Measurements from ENCODE around the gene TM4SF5.

The TM4SF5 gene, protein sequence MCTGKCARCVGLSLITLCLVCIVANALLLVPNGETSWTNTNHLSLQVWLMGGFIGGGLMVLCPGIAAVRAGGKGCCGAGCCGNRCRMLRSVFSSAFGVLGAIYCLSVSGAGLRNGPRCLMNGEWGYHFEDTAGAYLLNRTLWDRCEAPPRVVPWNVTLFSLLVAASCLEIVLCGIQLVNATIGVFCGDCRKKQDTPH

GRCh38 chr17:4771519-4772234 is at the start of gene TM4SF5:
Gene TM4SF5, plus strand, starts transcription at chr17:4771886. Its CDS starts 37 bp downstream, at chr17:4771923.
- DNase-seq (ENCODE audit: low spot score), result no peak

GRCh38 chr17:4722678-4723240 is 48.9 kb upstream of the TM4SF5 start:
- no peak for DNase-seq (ENCODE audit: low spot score)

- DNase-seq (ENCODE audit: low spot score), result no peak
Observed at GRCh38 chr17:4724650-4725049, 47.0 kb upstream of the TM4SF5 start.

DNA sequence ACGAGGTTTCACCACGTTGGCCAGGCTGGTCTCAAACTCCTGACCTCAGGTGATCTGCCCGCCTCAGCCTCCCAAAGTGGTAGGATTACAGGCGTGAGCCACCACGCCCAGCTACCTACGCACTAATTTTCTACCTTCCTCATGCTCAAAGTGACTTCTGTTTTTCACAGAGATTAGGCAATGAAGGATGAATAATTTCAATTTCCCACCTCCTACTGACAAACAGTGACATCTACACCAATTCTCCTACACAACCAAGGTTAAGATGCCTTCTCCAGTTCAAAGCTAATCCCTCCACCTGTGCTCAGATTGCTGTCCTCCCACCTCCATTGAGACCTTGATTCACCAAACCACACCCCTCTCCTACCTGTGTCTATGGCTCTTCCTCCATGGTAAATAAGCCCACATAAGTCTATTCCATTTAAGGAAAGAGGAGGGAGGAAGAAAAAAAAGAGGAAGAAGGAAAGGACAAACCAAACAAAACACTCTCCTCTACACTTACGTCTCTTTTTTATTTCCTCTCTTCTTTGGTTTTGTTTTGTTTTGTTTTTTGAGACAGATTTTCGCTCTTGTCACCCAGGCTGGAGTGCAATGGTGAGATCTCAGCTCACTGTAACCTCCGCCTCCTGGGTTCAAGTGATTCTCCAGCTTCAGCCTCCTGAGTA is 45.9 kb upstream of the TM4SF5 start:
- DNase-seq (ENCODE audit: low spot score), result no peak

GRCh38 chr17:4728124-4728523 is 43.6 kb upstream of the TM4SF5 start:
- DNase-seq (ENCODE audit: low spot score), result no peak

DNA sequence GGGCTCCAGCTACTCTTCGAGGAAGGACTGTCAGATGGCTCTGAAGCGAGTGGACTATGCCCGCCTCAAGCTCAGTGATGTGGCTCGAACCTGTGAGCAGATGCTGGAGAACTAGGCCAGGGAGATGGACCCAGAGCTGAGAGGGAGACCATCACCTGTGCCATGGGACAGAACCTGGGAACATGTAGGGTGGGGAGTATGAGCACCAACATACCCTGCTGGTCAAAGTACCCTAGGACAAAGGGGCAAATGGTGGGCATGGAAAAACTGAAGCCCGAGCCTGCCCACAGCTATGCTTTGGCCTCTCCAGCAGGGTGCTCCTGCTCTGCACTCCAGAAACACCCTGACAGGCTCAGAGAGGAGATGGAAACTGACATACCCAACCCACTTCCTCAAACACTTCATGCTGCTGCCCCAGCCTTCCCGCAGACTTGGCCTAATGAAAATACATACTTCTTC is 38.6 kb upstream of the TM4SF5 start:
- DNase-seq (ENCODE audit: low spot score), result no peak

DNA sequence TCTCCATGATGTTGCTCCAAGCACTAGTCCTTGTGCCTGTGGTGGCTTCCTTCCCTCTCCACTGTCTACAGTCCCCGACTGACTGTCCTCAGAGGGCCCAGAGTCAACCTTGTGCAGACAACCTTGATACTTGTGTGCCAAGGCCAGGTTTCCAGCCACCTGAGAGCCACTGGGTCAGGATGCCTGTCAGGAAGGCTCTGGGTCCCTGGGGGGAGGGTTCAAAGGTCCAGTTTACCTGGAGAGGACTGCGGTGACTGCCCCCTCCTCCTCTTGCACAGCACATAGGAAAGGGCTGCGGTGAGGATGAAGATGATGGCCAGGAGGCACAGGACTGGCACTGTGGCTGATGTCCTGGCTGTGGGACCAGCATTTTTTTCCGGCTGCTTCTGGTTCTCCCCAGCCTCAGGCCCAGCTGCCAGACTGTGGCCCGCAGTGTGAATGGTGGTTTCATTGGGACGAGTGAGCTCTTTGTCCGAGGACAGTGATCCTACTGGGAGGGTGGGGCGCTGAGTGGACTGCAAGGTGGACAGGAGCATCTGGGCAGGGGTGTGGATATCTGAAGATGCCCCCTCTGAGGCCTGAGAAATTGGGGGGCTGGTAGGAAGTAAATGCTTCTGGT is 36.7 kb upstream of the TM4SF5 start:
- no peak for DNase-seq (ENCODE audit: low spot score)

- DNase-seq (ENCODE audit: low spot score), result no peak
Observed at GRCh38 chr17:4735876-4736651, 35.6 kb upstream of the TM4SF5 start.

GRCh38 chr17:4738136-4739121 is 33.3 kb upstream of the TM4SF5 start:
- no peak for DNase-seq (ENCODE audit: low spot score)

GRCh38 chr17:4739122-4740024 is 32.3 kb upstream of the TM4SF5 start, which contains the start of the genes CXCL16 and ZMYND15:
Gene CXCL16, minus strand, starts transcription at chr17:4739928. Its CDS starts 589 bp downstream, at chr17:4739339.
Gene ZMYND15, plus strand, starts transcription at chr17:4739833. Its CDS starts 716 bp downstream, at chr17:4740549.
- peak; percentile 63 for DNase-seq (ENCODE audit: low spot score)

- no peak for DNase-seq (ENCODE audit: low spot score)
Observed at GRCh38 chr17:4740025-4740351, 31.7 kb upstream of the TM4SF5 start.

GRCh38 chr17:4740584-4740983 is 31.1 kb upstream of the TM4SF5 start:
- no peak for DNase-seq (ENCODE audit: low spot score)

GRCh38 chr17:4741544-4741943 is 30.1 kb upstream of the TM4SF5 start:
- DNase-seq (ENCODE audit: low spot score), result no peak

- DNase-seq (ENCODE audit: low spot score), result no peak
Observed at GRCh38 chr17:4742133-4742532, 29.6 kb upstream of the TM4SF5 start.

GRCh38 chr17:4742629-4743028 is 29.1 kb upstream of the TM4SF5 start:
- DNase-seq (ENCODE audit: low spot score), result no peak

- no peak for DNase-seq (ENCODE audit: low spot score)
Observed at GRCh38 chr17:4743216-4743615, 28.5 kb upstream of the TM4SF5 start.

DNA sequence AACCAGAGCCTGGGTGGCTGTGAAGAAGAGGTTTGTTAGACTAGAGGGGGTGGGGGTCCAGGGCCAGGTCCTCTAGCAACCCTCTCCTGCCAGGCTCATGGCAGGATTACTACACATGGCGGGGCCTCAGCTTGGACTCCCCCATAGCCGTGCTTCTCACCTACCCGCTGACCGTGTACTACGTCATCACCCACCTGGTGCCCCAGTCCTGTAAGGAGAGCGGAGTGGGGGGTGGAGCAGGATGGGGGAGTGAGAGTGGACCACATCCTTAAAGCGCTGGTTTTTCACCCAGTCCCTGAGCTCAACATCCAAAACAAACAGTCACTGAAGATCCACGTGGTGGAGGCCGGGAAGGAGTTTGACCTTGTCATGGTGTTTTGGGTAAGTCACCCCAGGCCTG is 27.8 kb upstream of the TM4SF5 start:
- DNase-seq (ENCODE audit: low spot score), result no peak

DNA sequence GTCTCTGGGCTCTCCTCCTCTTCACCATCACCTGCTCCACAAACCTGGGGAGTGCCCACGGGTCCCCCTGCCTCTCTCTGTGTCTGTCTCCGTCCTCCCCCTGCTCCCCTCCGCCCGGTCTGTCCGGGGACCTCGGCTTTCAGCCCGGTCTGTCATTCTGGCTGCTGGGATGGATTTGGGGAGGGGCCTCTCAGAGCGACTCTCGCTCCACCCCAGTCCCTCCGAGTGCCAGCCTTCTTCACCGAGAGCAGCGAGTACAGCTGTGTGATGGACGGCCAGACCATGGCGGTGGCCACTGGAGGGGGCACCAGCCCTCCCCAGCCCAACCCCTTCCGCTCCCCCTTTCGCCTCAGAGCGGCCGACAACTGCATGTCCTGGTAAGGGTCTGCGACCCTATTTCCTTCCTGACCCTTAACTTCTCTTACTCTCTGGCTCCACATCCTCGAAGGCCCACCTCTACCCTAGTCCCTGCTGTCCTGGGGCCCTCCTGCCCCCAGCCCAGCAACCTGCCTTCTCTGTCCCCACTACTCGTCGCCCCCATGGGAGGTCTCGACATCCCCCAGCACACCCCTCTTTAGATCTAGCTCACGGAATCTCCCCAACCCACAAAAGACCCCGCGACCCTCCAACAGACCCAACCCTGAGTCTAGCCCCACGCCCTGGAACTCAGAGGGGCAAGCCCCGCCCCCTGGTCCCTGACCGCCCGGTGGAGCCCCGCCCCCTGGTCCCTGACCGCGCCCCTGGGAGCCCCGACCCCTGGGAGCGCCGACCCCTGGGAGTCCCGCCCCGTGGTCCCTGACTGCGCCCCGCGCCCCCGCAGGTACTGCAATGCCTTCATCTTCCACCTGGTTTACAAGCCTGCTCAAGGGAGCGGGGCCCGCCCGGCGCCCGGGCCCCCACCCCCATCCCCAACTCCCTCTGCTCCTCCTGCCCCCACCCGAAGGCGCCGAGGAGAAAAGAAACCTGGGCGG is 26.4 kb upstream of the TM4SF5 start:
- DNase-seq (ENCODE audit: low spot score), result peak; percentile 37
